WTC11 (cell line): ENCODE results near the gene MS4A15. TPM values are rescaled to one million over a fixed set of nuclear protein-coding genes. Genes with fewer than 3 reads are reported as not detected.

Experiments used
- ATAC-seq: fragments of 200-7000 bp; cut with Tn5 transposase; 2 replicates; pipeline ENCODE4 v1.10.0; 2021; ENCODE audit warnings: mild to moderate bottlenecking, moderate library complexity
- CTCF ChIA-PET: fragments of 300-600 bp; sonication (Branson Sonifier 250); formaldehyde crosslinking; loops from one replicate; lab custom pipeline; 2021; ENCODE audit warnings: antibody characterized with exemption; lab: Charles Lee
- POLR2A ChIA-PET: fragments of 350-600 bp; sonication (Branson Sonifier 250); formaldehyde crosslinking; loops from one replicate; lab custom pipeline; 2021; ENCODE audit warnings: antibody characterized with exemption; lab: Charles Lee
- DNase-seq: peaks from one replicate; pipeline ENCODE4 v3.0.0; 2021; ENCODE audit warnings: low spot score
- H3K27ac Mint-ChIP-seq: 2 replicates; pipeline ENCODE4 v1.8.0; 2021; ENCODE audit warnings: mixed read lengths
- H3K27me3 Mint-ChIP-seq: 2 replicates; pipeline ENCODE4 v1.8.0; 2021; ENCODE audit warnings: low read depth, mild to moderate bottlenecking, moderate library complexity, mixed read lengths
- H3K36me3 Mint-ChIP-seq: 2 replicates; pipeline ENCODE4 v1.8.0; 2021; ENCODE audit warnings: mixed read lengths
- H3K4me1 Mint-ChIP-seq: 2 replicates; pipeline ENCODE4 v1.8.0; 2022; ENCODE audit warnings: mixed read lengths
- H3K4me3 Mint-ChIP-seq: 2 replicates; pipeline ENCODE4 v1.8.0; 2021; ENCODE audit warnings: mild to moderate bottlenecking, moderate library complexity, mixed read lengths
- H3K9me3 Mint-ChIP-seq: 2 replicates; pipeline ENCODE4 v1.8.0; 2021; ENCODE audit warnings: mixed read lengths
- ATF3 ChIP-seq: sonication (generic); formaldehyde crosslinking; conservative IDR thresholded peaks from 2 replicates; pipeline ENCODE4 v1.8.1; 2022; ENCODE audit warnings: mild to moderate bottlenecking, missing genetic modification reagents
- CREB1 ChIP-seq: sonication (generic); formaldehyde crosslinking; IDR thresholded peaks from 2 replicates; pipeline ENCODE4 v1.8.0; 2023; ENCODE audit warnings: mild to moderate bottlenecking, missing genetic modification reagents
- CTCF ChIP-seq: fragments of 200-600 bp; IDR thresholded peaks from 2 replicates; pipeline ENCODE4 v1.8.0; 2022; ENCODE audit warnings: antibody characterized with exemption
- EMX1 ChIP-seq: fragments of 250-450 bp; sonication (Bioruptor Pico); IDR thresholded peaks from 2 replicates; pipeline ENCODE4 v1.8.0; 2021; ENCODE audit warnings: mild to moderate bottlenecking
- GABPB1 ChIP-seq: sonication (generic); formaldehyde crosslinking; IDR thresholded peaks from 2 replicates; pipeline ENCODE4 v1.8.1; 2023; ENCODE audit warnings: mild to moderate bottlenecking, missing genetic modification reagents
- GTF2I ChIP-seq: fragments of 250-450 bp; sonication (Bioruptor Pico); conservative IDR thresholded peaks from 2 replicates; pipeline ENCODE4 v1.4.0; 2021; ENCODE audit warnings: mild to moderate bottlenecking
- IRF1 ChIP-seq: sonication (generic); formaldehyde crosslinking; IDR thresholded peaks from 2 replicates; pipeline ENCODE4 v1.8.0; 2023; ENCODE audit warnings: missing genetic modification reagents
- MXD4 ChIP-seq: fragments of 250-450 bp; sonication (Bioruptor Pico); IDR thresholded peaks from 2 replicates; pipeline ENCODE4 v1.8.0; 2021; ENCODE audit warnings: mild to moderate bottlenecking, moderate library complexity, borderline replicate concordance
- NFATC4 ChIP-seq: fragments of 250-450 bp; sonication (Bioruptor Pico); IDR thresholded peaks from 2 replicates; pipeline ENCODE4 v1.9.0; 2021; ENCODE audit warnings: mild to moderate bottlenecking
- NFYB ChIP-seq: sonication (generic); formaldehyde crosslinking; conservative IDR thresholded peaks from 2 replicates; pipeline ENCODE4 v1.8.0; 2022; ENCODE audit warnings: low read depth, missing genetic modification reagents
- NR3C1 ChIP-seq: sonication (generic); formaldehyde crosslinking; conservative IDR thresholded peaks from 2 replicates; pipeline ENCODE4 v1.8.1; 2023; ENCODE audit warnings: low read depth, mild to moderate bottlenecking, missing genetic modification reagents
- SMAD3 ChIP-seq: sonication (generic); formaldehyde crosslinking; IDR thresholded peaks from 2 replicates; pipeline ENCODE4 v1.8.0; 2022; ENCODE audit warnings: missing genetic modification reagents, mild to moderate bottlenecking, borderline replicate concordance
- TEAD1 ChIP-seq: sonication (generic); formaldehyde crosslinking; IDR thresholded peaks from 2 replicates; pipeline ENCODE4 v1.8.0; 2022; ENCODE audit warnings: mild to moderate bottlenecking, missing genetic modification reagents
- TEAD4 ChIP-seq: sonication (generic); formaldehyde crosslinking; IDR thresholded peaks from 2 replicates; pipeline ENCODE4 v1.8.0; 2022; ENCODE audit warnings: mild to moderate bottlenecking, missing genetic modification reagents
- ZNF671 ChIP-seq: fragments of 250-450 bp; sonication (Bioruptor Pico); IDR thresholded peaks from 2 replicates; pipeline ENCODE4 v1.8.0; 2021; ENCODE audit warnings: mild to moderate bottlenecking
- total RNA-seq: library from RNA; stranded (reverse); gene quantifications from 3 replicates; pipeline ENCODE4 v1.2.3, GENCODE V29; 2021
- TF ChIP-seq, protein P1 (sequence below): sonication (generic); formaldehyde crosslinking; IDR thresholded peaks from 2 replicates; pipeline ENCODE4 v1.8.0; 2023; ENCODE audit warnings: missing genetic modification reagents, mild to moderate bottlenecking, borderline replicate concordance
- TF ChIP-seq, protein P2 (sequence below): sonication (generic); formaldehyde crosslinking; IDR thresholded peaks from 2 replicates; pipeline ENCODE4 v1.8.0; 2022; ENCODE audit warnings: missing genetic modification reagents
- TF ChIP-seq, protein P3 (sequence below): sonication (generic); formaldehyde crosslinking; IDR thresholded peaks from 2 replicates; pipeline ENCODE4 v1.8.0; 2022; ENCODE audit warnings: mild to moderate bottlenecking, missing genetic modification reagents
- TF ChIP-seq, protein P4 (sequence below): fragments of 250-450 bp; sonication (Bioruptor Pico); IDR thresholded peaks from 2 replicates; pipeline ENCODE4 v1.9.0; 2021; ENCODE audit warnings: mild to moderate bottlenecking, borderline replicate concordance

MS4A15 gene
- total RNA-seq, 1 experiment from 2014 or later, result 0.09 TPM

DNA sequence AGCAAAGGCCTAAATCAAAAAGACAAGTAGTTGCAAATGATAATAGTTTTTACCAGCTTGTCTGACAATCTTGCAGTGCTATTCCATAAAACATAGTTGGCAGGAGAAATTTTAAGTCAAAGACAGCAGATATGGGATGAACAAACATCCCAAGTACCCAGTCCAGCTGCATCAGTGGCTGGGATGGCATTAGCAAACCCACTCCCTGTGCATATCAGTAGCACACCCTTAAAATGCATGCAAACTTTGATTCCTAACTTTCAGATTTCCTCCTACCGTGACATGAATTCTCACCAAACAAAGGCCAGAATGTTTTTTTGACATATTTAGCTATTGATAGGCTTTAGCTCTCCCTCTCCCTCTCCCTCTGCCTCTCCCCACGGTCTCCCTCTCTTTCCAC is 57.4 kb downstream of the MS4A15 start:
- Mint-ChIP-seq H3K9me3 (peaks cover 26% of the 10 kb centered on the region), H3K27ac (no peak overlapping the region)
- TF ChIP-seq, protein P1, sequence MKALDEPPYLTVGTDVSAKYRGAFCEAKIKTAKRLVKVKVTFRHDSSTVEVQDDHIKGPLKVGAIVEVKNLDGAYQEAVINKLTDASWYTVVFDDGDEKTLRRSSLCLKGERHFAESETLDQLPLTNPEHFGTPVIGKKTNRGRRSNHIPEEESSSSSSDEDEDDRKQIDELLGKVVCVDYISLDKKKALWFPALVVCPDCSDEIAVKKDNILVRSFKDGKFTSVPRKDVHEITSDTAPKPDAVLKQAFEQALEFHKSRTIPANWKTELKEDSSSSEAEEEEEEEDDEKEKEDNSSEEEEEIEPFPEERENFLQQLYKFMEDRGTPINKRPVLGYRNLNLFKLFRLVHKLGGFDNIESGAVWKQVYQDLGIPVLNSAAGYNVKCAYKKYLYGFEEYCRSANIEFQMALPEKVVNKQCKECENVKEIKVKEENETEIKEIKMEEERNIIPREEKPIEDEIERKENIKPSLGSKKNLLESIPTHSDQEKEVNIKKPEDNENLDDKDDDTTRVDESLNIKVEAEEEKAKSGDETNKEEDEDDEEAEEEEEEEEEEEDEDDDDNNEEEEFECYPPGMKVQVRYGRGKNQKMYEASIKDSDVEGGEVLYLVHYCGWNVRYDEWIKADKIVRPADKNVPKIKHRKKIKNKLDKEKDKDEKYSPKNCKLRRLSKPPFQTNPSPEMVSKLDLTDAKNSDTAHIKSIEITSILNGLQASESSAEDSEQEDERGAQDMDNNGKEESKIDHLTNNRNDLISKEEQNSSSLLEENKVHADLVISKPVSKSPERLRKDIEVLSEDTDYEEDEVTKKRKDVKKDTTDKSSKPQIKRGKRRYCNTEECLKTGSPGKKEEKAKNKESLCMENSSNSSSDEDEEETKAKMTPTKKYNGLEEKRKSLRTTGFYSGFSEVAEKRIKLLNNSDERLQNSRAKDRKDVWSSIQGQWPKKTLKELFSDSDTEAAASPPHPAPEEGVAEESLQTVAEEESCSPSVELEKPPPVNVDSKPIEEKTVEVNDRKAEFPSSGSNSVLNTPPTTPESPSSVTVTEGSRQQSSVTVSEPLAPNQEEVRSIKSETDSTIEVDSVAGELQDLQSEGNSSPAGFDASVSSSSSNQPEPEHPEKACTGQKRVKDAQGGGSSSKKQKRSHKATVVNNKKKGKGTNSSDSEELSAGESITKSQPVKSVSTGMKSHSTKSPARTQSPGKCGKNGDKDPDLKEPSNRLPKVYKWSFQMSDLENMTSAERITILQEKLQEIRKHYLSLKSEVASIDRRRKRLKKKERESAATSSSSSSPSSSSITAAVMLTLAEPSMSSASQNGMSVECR (CRISPR knock-in tag), result no peak
- TF ChIP-seq CTCF, result no peak
- no peak for TF ChIP-seq NFATC4 (CRISPR knock-in tag)
- no peak for TF ChIP-seq SMAD3 (CRISPR knock-in tag)
- TF ChIP-seq EMX1 (CRISPR knock-in tag), result no peak
- TF ChIP-seq TEAD1 (CRISPR knock-in tag), result no peak
- TF ChIP-seq TEAD4, result no peak
- TF ChIP-seq GABPB1 (CRISPR knock-in tag), result no peak
- no peak for TF ChIP-seq NR3C1 (CRISPR knock-in tag)
- no peak for TF ChIP-seq MXD4 (CRISPR knock-in tag)
- no peak for TF ChIP-seq ZNF671
- no peak for TF ChIP-seq ATF3 (CRISPR knock-in tag)
- TF ChIP-seq CREB1, result no peak
- TF ChIP-seq, protein P2, sequence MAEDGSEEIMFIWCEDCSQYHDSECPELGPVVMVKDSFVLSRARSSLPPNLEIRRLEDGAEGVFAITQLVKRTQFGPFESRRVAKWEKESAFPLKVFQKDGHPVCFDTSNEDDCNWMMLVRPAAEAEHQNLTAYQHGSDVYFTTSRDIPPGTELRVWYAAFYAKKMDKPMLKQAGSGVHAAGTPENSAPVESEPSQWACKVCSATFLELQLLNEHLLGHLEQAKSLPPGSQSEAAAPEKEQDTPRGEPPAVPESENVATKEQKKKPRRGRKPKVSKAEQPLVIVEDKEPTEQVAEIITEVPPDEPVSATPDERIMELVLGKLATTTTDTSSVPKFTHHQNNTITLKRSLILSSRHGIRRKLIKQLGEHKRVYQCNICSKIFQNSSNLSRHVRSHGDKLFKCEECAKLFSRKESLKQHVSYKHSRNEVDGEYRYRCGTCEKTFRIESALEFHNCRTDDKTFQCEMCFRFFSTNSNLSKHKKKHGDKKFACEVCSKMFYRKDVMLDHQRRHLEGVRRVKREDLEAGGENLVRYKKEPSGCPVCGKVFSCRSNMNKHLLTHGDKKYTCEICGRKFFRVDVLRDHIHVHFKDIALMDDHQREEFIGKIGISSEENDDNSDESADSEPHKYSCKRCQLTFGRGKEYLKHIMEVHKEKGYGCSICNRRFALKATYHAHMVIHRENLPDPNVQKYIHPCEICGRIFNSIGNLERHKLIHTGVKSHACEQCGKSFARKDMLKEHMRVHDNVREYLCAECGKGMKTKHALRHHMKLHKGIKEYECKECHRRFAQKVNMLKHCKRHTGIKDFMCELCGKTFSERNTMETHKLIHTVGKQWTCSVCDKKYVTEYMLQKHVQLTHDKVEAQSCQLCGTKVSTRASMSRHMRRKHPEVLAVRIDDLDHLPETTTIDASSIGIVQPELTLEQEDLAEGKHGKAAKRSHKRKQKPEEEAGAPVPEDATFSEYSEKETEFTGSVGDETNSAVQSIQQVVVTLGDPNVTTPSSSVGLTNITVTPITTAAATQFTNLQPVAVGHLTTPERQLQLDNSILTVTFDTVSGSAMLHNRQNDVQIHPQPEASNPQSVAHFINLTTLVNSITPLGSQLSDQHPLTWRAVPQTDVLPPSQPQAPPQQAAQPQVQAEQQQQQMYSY (CRISPR knock-in tag), result no peak
- TF ChIP-seq, protein P3, sequence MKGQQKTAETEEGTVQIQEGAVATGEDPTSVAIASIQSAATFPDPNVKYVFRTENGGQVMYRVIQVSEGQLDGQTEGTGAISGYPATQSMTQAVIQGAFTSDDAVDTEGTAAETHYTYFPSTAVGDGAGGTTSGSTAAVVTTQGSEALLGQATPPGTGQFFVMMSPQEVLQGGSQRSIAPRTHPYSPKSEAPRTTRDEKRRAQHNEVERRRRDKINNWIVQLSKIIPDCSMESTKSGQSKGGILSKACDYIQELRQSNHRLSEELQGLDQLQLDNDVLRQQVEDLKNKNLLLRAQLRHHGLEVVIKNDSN, result no peak
- TF ChIP-seq NFYB, result no peak
- TF ChIP-seq, protein P4, sequence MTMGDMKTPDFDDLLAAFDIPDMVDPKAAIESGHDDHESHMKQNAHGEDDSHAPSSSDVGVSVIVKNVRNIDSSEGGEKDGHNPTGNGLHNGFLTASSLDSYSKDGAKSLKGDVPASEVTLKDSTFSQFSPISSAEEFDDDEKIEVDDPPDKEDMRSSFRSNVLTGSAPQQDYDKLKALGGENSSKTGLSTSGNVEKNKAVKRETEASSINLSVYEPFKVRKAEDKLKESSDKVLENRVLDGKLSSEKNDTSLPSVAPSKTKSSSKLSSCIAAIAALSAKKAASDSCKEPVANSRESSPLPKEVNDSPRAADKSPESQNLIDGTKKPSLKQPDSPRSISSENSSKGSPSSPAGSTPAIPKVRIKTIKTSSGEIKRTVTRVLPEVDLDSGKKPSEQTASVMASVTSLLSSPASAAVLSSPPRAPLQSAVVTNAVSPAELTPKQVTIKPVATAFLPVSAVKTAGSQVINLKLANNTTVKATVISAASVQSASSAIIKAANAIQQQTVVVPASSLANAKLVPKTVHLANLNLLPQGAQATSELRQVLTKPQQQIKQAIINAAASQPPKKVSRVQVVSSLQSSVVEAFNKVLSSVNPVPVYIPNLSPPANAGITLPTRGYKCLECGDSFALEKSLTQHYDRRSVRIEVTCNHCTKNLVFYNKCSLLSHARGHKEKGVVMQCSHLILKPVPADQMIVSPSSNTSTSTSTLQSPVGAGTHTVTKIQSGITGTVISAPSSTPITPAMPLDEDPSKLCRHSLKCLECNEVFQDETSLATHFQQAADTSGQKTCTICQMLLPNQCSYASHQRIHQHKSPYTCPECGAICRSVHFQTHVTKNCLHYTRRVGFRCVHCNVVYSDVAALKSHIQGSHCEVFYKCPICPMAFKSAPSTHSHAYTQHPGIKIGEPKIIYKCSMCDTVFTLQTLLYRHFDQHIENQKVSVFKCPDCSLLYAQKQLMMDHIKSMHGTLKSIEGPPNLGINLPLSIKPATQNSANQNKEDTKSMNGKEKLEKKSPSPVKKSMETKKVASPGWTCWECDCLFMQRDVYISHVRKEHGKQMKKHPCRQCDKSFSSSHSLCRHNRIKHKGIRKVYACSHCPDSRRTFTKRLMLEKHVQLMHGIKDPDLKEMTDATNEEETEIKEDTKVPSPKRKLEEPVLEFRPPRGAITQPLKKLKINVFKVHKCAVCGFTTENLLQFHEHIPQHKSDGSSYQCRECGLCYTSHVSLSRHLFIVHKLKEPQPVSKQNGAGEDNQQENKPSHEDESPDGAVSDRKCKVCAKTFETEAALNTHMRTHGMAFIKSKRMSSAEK (CRISPR knock-in tag), result no peak
- TF ChIP-seq IRF1 (CRISPR knock-in tag), result no peak
- TF ChIP-seq GTF2I (CRISPR knock-in tag), result no peak
- TF ChIP-seq, all 79 proteins: peak for 0
- H3K36me3 Mint-ChIP-seq, result peaks cover 13% of the 10 kb centered on the region
- no peaks in the 10 kb centered on the region for H3K4me1 Mint-ChIP-seq
- no peak overlapping the region for H3K4me3 Mint-ChIP-seq
- POLR2A ChIA-PET, result no interaction called here
- CTCF ChIA-PET, result interaction anchor here (1.1 to 1.4 kb wide), 2 partner anchors 38 to 58 kb away, joined by 3 to 4 read pairs; partner anchors contain the start of gene MS4A15
- H3K27me3 Mint-ChIP-seq, result peaks cover 9% of the 10 kb centered on the region; the same call in 1 of the 2 replicates
- DNase-seq (no peak), ATAC-seq (no peak)
